Measurements from ENCODE around the gene RBMS3.

RBMS3 gene

DNA sequence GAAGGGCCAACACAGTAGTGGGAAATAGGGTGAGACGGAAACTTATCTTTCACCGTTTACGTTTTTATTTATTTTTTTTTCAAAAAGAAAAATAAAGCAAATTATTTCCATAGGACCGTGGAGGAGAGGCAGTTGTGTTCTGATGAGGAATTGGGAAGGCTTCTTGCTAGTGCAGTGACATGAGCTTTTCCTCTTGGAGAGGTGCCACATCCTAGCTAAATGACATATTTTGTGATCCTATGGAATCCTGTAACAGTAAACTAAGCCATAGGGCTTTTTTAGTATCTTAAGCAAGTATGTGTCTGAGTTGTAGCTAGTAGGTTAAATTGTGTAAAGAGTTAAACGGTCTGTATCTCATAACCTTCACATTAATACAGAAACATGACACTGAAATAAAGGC, 609.9 kb downstream of the RBMS3 start:
- no peak for DNase-seq (ENCODE audit: low read depth)

DNA sequence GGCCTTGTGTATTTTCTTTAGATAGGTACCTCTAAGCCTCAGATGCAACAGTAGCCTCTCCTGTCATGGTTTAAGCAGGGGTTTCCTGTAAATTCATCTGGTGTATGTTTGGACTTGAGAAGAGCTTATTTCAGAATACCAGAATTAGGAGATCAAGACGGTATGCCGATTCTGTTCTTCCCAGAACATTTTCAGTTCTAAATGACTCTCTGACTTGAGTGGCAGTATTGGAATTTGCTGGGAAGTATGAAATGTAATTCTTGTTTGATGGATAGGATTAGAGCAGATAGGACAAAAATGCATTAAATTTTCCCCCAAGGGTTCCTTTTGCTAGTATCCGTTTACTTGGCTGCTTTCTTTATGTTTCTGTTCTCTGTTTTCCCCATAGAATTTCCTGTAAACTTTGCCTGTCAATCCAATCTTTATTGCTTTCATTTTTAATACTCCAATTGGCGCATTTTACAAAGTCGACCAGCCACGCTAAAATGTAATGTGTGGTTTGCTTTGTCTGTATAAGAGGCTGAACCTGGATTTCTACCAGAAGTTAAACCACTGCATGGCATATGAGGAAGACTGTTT, 612.2 kb downstream of the RBMS3 start:
- DNase-seq (ENCODE audit: low read depth): no peak

DNA sequence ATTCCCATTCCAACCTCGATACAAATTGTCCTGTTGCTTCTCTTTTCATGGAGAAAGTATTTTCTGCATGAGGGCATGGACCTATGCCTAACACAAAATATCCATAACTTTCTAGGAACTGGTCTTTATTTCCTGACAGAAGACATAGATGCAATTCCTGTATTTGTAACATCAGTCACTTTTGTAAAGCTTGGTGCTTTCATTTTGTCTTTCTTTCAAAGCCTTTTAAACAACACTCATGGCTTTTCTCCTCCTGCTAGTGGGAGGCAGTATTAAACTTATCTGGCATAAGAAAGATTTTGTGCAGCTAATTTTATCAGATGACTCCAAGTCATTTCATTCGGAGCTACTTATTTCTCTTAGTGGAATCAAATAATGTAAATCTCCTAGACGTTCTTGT, 616.0 kb downstream of the RBMS3 start:
- no peak for DNase-seq (ENCODE audit: low read depth)

DNA sequence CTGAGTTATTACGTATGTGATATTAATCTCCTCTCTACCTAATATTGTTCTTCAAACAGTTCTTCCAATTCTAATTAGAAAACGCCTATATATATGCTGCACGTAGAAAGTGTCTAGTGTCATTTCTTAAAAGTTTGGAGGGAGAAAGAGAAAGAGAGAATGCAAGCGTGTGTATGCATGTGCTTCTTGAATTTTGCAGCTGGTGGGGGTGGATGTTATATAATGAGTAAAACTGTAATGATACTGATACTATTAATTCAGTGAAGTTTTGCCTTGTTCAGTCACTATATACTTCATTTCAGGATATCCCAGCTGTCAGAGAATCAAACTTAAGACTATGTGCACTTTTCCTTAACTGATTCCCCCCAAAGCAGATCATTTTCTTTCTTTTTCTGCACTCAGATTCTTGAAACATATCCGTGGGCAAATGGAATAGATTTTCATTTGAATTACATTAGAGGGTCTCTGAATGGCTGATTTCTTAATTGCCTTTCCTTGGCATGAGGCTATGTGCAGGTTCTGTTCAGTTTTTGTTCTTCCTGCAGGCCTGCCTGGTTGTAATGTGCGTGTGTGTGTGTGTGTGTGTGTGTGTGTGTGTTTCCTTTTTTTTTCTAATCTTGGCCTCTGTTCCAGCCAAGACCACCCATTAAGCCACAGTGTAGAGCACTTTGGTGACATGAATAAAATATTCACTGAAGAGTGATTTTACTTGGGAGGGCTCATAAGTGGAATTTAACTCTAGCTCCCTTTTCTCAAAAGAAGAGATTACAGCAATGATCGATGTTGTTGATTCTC, 617.5 kb downstream of the RBMS3 start:
- no peak for DNase-seq (ENCODE audit: low read depth)

DNA sequence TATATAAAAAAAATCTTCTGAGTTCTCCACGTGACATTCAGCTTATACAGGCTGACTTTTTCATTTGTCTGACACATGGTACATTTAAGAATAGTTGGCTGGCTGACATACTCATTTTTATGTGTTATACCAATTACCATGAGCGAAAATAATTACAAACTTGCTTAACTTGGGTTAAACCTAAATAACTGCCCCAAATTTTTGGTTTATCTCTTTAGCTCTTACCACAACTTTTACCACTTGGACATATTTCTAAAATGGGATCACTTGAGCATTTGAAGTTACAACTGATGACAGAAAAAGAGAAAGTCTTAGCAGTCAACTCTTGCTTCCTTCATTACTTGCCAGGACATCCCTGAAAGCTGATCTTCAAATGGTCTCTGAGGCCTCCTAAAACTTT, 618.1 kb downstream of the RBMS3 start:
- DNase-seq (ENCODE audit: low read depth): no peak

DNA sequence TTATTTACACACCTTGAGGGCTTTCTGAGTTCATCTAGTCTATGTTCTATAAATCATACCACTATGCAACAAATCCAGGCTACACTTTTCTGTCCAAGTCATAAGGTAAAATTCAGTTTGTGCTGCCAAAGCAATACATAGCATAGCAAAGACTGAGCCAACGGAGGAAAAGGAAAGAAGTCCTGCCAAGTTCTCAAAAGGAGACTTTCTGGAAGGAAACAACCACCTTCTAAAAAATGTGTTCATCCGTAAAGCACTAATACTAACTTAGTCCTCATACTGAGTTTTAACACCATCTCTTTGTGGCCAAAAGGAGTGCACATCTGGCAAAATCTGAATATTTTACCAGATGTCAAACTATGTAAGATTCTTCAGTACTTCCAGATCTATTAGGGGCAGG, 620.2 kb downstream of the RBMS3 start:
- DNase-seq (ENCODE audit: low read depth): no peak

DNA sequence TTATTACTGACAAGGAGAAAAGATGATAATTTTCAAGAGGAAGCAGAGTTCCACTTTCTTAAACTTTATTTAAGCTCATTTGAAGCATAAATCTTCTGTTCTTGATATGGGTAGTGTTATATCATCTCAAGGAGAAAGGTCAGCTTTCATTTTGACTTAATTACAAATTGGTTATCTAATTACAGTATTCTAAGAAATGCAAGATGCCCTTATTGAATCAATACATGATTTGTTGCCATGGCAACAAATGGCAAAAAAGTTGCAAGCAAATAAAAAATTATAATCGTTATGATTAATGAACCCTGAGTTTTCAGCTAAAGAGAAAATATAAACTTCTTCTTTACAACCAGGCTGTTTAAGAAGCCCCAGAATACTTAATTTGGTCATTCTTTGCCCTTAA, 622.7 kb downstream of the RBMS3 start:
- no peak for DNase-seq (ENCODE audit: low read depth)

DNA sequence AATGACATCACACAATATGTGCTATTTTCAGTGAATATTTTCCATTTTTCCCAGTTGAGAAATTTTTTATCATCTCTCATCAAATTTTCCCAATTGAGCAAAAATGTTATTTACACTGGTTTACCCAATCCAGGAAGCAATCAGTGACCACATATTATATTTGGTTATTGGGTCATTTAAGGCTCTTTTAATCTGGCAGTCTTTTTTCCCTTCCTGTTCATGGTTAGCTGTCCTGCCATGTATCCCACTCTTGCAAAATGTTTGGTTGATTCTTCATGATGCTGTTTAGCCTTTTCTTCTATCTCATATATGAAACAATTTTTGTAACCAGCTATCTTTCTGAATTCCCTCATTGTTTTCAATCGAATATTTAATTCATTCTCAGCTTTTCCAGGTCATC, 626.0 kb downstream of the RBMS3 start:
- no peak for DNase-seq (ENCODE audit: low read depth)

DNA sequence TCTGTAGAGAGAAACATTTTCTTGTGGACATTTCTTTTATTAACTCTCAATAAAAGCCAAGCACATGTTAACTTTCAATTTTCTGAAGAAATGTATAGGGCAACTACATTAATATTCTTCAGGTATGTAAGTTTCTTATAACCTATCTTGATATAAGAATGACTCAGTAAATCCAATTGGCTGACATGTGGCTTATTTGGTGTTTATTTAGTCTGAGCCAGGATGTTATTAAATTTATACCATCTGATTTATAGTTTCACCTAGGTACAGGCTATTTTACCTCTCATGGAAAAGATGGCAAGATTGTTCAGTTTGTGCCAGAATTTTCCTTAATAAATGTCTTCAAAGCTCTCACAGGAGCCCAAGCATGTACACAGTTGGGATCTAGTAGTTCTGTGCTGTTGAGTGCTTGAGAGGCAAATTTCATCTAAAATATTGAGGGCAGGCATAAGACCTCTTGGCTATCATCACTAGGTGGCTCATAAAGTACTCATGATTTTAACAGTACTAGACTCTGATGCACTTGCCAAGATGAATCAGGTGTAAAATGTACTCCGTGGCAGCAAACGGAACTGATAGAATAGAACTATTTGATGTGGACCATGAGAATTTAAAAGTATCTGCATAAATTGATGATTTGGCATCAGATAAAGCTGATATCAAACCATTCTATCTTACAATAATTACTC, 631.9 kb downstream of the RBMS3 start:
- no peak for DNase-seq (ENCODE audit: low read depth)

DNA sequence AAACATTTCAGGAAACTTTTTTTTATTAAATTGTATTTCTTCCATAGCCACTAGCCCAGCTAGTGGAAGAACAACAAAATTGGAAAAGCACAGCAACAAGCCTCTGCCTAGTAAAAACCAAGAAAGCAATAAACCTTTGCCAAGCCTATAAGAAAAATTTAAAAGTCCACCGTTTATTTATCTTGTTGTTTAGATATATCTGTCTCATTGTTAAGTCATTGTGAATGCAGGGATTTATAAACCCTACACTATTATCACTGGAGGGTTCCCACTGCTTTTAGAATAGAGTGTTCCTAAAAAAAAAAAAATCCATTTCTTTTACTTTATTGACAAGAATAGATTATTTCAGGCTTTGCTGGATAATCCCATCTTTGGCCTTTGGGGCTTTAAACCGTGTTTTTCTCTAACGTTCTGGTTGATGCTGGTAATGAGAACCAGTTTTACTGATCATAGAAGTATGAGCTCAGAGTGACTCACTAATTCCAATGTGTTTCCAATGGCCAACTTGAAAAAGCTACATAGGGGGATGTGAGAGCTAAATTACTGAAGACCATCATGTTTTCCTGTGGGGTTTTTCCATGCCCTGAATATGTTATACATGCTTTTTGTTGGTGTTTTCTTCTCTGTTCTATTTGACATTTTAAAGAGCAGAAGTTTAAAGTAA, 634.1 kb downstream of the RBMS3 start:
- DNase-seq (ENCODE audit: low read depth): no peak

DNA sequence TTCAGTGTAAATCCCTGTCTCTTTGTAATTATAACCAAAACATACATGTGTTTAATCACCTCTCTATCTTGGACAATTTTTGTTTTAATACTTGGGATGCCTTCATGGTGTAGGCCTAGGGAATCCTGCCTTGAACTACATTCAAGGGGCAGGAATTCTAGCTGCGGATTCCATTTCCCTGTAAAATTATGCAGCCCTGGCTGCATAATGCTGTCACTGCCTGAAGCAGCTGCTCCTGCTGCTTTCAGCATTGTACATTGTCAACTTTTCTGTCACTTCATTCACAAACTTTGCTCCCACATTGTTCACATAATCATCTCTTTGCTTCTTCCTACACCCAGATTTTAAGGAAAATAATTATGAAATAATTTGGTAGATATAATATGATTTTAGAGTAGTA, 638.7 kb downstream of the RBMS3 start:
- no peak for DNase-seq (ENCODE audit: low read depth)

DNA sequence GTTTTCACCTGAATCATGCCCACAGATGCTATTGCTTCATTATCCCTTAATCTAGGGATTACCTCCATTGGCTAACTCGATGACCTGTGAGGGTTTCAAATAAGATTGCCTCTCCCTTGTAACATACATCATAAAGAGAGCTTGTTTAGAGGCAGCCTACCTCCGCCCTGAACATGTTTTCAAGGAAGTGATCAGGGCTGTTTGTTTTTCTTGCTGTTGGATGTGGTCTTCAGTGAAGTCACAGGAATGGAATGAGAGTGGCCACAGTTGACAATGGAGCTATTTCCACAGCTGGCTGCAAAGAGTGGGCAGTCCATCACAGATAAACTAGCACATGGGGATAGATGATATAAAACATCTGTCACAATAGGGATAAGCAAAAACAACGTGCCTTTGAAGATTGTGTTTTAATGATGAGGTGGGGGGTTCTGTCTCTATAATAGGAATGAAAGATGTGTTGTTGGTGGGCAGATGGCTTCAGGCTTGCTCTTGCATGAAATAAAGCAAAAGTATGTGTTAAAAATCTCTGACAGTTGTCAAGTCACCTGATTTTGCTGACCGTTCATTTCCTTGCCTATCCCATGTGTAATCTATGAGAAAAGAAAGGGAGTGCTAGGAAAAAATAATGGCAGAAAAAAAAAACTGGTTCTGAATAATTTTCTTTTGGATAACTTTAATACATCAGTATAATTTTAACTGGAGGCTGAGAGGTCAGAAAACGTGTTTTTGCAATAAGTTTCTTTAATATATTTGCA, 642.3 kb downstream of the RBMS3 start:
- no peak for DNase-seq (ENCODE audit: low read depth)

DNA sequence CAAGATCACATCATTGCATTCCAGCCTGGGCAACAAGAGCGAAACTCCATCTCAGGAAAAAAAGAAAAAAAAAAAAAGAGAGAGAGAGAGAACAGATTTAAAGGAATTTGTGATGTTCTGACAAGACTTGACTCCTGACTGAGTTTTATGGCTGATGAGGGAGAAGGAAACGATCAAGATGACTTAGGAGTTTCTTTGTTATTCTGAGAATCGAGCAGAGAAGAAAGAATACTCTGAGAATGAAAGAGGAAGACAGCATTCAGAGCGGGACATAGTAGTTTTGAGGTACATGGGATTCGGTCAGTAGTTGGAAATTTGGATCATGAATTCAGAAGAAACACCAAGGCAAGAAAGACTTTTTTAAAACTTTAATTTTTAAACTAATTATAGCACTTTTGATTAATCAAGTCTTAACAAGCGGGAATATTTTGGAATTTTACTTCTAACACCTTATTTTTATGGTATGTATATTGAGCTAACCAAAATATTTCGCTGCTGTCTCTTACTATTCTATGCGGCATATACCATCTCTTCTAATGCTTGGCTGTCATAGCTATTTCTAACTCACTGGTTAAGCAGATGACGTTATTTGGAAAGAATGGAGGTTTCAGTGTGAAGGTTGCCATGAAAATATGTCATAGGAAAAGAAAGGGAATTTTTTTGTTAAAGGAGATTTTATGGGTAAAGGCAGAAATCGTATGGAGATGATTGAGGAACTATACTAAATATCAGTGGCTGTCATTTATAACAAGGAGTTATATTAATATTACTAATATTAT, 644.1 kb downstream of the RBMS3 start:
- no peak for DNase-seq (ENCODE audit: low read depth)

DNA sequence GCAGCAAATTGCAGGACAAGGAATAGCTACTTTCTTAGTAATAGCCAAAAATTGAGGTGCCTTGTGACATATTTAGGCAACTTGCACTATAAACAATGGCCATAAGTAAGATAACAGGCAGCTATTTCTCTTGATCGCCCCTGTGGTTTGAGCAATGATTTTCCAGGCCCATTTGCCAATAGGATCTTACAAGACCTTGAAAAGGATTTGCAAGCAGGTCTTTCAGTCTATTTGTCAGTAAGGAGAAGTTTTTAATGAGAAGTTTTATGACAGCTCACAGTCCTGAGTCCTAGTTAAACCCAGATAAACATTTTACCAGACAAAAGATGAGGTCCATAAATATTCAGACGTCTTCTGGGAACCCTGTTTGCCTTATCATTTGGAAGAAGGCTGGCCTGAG, 645.5 kb downstream of the RBMS3 start:
- DNase-seq (ENCODE audit: low read depth): no peak

DNA sequence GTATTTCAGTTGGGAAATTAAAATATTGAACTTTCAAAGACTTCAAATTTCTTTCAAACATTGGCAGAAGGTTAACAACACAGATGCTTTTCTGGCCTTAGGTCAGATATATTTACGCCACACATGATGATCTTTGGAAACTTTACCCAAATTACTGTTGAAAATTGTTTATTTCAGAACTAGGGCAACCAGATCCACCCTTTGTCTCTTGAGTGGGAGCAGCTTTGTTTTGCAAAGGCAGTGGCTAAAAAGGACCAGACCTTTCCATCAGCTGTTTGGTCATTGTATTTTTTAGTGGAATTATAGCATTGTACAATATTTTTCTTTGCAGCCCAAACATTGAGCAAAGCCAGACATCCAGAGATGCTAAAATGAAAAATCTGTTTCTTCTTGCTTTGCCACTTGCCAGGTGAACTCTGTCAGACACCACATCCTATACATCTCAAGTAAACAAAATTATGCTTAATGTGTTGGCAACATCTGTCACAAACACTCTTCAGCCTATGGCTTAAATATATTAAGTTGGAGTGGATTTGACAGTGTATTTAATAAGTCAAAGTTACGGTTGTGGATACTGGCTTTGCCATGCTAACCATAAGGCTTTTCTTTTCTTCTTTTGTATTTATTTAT, 651.9 kb downstream of the RBMS3 start:
- no peak for DNase-seq (ENCODE audit: low read depth)

DNA sequence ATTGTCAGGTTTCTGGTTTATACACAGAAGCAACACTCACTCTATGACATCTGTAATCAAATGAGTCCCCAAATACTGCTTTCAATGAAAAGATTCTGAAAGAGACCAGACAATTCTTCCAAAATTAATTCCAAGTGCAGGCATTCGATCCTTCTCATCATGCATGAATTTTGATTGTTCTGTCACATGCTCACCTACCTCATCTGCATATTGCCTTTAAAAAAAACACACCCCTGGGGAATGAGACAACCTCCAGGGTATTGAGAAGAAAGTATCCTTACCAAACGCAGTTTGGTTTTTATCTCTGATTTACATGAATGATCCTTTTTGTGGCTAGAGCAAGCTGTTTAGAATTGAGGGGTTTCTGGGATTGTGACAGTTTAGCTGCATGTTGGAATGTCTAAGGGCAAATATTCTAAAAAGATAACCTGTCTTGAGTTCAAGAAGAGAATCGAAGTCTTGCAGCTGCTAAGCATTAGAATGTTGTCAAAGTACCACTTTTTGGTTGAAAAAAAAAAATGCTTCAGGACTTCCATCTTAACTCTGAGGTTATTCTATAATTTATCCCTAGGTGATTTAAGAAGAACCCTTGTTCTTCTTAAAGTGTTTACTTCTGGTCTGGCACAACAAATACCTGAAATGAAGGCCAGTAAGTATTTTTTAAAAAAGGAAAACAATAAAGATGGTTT, 653.1 kb downstream of the RBMS3 start:
- no peak for DNase-seq (ENCODE audit: low read depth)

DNA sequence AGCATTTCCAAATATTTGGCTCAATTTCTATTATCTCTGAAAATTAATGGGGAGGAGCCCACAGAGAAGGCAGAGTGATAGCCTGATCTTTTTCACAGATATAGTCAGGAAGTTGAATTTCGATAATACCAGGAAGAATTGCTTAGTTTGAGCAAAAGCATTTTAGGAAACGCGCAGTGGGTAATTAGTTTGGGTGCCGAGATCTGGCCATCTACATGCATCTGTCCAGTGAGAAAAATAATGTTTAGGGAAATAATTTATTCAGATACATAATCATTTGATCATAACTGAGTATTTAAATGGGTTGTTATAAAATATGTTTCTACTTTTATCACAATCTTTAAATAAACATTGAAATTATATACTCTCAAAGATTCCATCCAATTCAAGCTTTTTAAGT, 653.9 kb downstream of the RBMS3 start:
- no peak for DNase-seq (ENCODE audit: low read depth)

DNA sequence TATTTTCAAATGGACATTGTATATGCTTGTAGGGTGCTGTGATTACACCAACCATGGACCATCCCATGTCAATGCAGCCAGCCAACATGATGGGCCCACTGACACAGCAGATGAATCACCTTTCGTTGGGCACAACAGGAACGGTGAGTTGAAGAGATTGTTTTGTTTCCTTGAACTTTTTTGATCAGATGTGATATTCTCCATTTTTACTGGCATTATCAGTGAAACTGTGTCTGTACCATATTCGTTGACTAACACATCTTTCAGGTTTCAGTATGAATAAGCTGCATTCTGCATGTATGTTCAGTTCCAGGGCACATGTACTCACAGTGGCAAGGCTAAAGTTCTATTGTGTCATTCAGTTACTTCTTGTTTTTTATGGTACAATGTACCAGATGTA, 655.2 kb downstream of the RBMS3 start:
- no peak for DNase-seq (ENCODE audit: low read depth)

DNA sequence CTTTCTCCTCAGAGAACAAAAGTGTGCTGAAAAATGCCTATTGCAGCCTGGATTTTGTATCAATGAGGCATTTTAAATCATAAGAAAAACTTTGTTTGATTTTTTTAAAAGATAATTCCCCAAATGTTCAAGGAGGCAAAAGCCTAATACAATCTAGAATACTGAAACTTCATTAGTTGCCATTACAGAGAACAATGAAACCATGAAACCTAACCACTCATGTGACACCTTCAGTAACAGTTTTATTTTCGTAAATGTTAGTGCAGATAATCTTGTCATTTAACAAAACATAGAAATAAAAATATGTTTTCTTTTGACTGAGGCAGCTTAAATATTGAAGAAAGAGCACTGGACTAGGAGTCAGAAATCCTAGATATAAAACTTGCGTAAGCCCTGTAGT, 655.9 kb downstream of the RBMS3 start:
- DNase-seq (ENCODE audit: low read depth): no peak

DNA sequence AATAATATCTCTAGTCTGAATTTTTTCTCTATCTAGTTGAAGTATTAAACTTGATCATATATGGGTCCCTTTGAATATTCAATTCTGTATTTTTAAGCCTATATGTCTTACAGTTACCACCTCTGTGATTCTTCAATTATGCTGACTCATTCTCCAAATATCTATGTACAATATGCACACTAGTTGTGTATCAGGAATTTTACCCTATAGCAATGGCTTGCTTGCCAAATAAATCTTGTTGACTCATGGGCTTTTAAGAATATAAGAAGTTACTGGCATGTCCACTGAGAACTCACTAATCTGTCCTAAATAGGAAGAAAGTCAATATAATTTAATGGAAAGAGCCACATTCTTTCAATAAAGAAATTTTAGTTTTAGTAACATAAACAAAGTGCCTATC, 656.3 kb downstream of the RBMS3 start:
- no peak for DNase-seq (ENCODE audit: low read depth)

Measured in stimulated activated CD4-positive, alpha-beta T cell treated with anti-CD3 and anti-CD28 coated beads, Interleukin-2, amount 100 ng/mL, for 4 hours (primary cell).